GM21619 (cell line): Measurements from ENCODE around the gene MT3.
"Not testable (repeated sequence)": the region's sequence is repeated elsewhere in the genome, so short reads cannot be mapped to it uniquely, and the experiment has no call there.

Source experiments
- ATAC-seq: cut with Tn5 transposase; IDR thresholded peaks from one replicate; pipeline ENCODE4 v1.9.1; 2021; ENCODE audit not compliant: unreplicated experiment

The MT3 gene

GRCh38 chr16:56608876-56609462 is 19.6 kb downstream of the MT3 start:
- ATAC-seq = no peak

- ATAC-seq = peak; percentile 35
Observed at GRCh38 chr16:56609463-56609921, 20.2 kb downstream of the MT3 start.

GRCh38 chr16:56610017-56610608 is 20.8 kb downstream of the MT3 start:
- ATAC-seq = no peak

- ATAC-seq = no peak
Observed at GRCh38 chr16:56610609-56611111, 21.3 kb downstream of the MT3 start.

GRCh38 chr16:56611281-56611833 is 22.0 kb downstream of the MT3 start:
- no peak for ATAC-seq

- ATAC-seq = no peak
Observed at GRCh38 chr16:56613706-56614105, 24.4 kb downstream of the MT3 start.

GRCh38 chr16:56614549-56614991 is 25.2 kb downstream of the MT3 start:
- no peak for ATAC-seq

GRCh38 chr16:56615353-56615752 is 26.0 kb downstream of the MT3 start:
- ATAC-seq = no peak

GRCh38 chr16:56616608-56617211 is 27.4 kb downstream of the MT3 start:
- no peak for ATAC-seq

- no peak for ATAC-seq
Observed at GRCh38 chr16:56617212-56618085, 28.1 kb downstream of the MT3 start.

GRCh38 chr16:56618138-56618537 is 28.8 kb downstream of the MT3 start:
- no peak for ATAC-seq

GRCh38 chr16:56620339-56620897 is 31.1 kb downstream of the MT3 start:
- ATAC-seq = no peak

- not testable (repeated sequence) for ATAC-seq
Observed at GRCh38 chr16:56621665-56622445, 32.5 kb downstream of the MT3 start.

- ATAC-seq = not testable (repeated sequence)
Observed at GRCh38 chr16:56623184-56623583, 33.9 kb downstream of the MT3 start.

- no peak for ATAC-seq
Observed at GRCh38 chr16:56623637-56624036, 34.3 kb downstream of the MT3 start.

- ATAC-seq = peak; percentile 49
Observed at GRCh38 chr16:56625140-56625942, 36.0 kb downstream of the MT3 start, which contains the start of gene MT1E. Gene MT1E, plus strand, starts transcription at chr16:56625781. Its CDS starts 71 bp downstream, at chr16:56625852.

- ATAC-seq = no peak
Observed at GRCh38 chr16:56625943-56626654, 36.8 kb downstream of the MT3 start.

GRCh38 chr16:56626685-56627084 is 37.4 kb downstream of the MT3 start:
- no peak for ATAC-seq
